ENCODE measurements around the gene MEG3.

DNA sequence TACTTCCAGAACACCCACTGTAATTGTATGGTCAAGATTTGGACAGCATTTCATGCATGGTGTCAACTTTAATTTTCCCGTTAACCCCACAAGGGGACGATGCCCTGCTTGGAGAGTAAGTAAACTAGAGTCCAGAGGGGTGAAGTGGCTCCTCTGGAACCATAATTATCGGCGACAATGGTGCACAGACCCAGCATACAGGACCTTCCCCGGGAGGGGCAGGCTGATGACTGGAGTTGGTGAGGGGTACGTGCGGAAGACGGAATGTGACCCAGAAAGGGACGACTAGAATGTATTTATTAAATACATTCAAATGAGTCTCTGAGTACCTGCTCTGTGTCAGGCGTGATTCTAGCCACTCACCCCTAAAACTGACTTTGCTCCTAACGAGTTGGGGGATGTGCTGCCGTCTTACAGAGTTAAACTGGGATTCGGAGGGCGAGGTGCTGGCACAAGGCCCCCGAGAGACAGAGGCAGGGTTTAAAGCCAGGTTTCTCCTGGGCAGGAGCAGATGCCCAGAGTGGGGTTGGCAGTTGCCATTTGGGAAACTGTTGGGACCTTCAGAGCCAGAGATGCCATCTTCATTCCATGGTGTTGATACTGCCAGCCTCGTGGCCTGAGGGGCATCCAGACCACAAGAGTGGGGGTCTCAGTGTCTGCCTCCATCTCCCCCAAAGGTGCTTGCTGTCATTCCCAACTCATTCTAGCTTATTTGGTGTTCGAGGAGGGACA lies 66.7 kb downstream of the MEG3 start:
- TF ChIP-seq MAX (IDR thresholded peaks at IDR 0.05) (no peak), TCF12 (IDR thresholded peaks at IDR 0.05; ENCODE audit: low read depth, low read length) (no peak), USF2 (IDR thresholded peaks at IDR 0.05; ENCODE audit: low read length) (no peak), CBX8 (IDR thresholded peaks at IDR 0.05; ENCODE audit: borderline replicate concordance, low read depth, low read length) (no peak), CTCF (IDR thresholded peaks at IDR 0.05; ENCODE audit: control extremely low read depth in 1 of 3, insufficient read depth in 1 of 3, low read depth in 1 of 3, low read length in 3 of 3) (no peak), EGR1 (IDR thresholded peaks at IDR 0.05; ENCODE audit: borderline replicate concordance, low read depth, low read length) (no peak)

All from H1 (cell line).